ENCODE results near the gene ZNF385A.

The ZNF385A gene

DNA sequence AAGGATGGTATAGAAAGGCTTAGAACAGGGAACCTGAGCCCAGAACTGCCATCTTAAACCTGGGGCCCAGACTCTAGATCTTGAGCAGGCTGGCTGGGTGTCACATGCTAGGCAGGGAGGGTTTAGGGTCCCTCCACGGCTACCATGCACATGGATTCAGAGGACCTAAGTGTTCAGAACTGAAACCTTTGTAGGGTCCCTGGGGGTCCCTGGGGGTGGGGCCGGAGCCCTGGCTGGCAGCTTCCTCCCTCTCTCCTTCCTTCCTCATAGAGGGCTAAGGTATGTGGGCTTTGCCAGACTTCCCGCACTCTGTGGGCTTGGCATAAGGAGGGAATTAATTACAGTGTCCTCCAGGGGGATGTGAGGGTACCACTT is 4.6 kb upstream of the ZNF385A start:
- Histone ChIP-seq H3K27me3 (ENCODE audit: insufficient read depth, low read depth, severe bottlenecking) (no peaks in the 10 kb centered on the region), H3K9me3 (ENCODE audit: severe bottlenecking) (no peaks in the 10 kb centered on the region), H3K36me3 (peaks cover 30% of the 10 kb centered on the region), H3K27ac (peak overlapping the region; percentile 99), H3K4me3 (ENCODE audit: low read depth, low read length) (no peak overlapping the region)
- no peak for DNase-seq
- TF ChIP-seq, protein P1, sequence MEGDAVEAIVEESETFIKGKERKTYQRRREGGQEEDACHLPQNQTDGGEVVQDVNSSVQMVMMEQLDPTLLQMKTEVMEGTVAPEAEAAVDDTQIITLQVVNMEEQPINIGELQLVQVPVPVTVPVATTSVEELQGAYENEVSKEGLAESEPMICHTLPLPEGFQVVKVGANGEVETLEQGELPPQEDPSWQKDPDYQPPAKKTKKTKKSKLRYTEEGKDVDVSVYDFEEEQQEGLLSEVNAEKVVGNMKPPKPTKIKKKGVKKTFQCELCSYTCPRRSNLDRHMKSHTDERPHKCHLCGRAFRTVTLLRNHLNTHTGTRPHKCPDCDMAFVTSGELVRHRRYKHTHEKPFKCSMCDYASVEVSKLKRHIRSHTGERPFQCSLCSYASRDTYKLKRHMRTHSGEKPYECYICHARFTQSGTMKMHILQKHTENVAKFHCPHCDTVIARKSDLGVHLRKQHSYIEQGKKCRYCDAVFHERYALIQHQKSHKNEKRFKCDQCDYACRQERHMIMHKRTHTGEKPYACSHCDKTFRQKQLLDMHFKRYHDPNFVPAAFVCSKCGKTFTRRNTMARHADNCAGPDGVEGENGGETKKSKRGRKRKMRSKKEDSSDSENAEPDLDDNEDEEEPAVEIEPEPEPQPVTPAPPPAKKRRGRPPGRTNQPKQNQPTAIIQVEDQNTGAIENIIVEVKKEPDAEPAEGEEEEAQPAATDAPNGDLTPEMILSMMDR (IDR thresholded peaks at IDR 0.05; ENCODE audit: low read depth, low read length) = no peak

DNA sequence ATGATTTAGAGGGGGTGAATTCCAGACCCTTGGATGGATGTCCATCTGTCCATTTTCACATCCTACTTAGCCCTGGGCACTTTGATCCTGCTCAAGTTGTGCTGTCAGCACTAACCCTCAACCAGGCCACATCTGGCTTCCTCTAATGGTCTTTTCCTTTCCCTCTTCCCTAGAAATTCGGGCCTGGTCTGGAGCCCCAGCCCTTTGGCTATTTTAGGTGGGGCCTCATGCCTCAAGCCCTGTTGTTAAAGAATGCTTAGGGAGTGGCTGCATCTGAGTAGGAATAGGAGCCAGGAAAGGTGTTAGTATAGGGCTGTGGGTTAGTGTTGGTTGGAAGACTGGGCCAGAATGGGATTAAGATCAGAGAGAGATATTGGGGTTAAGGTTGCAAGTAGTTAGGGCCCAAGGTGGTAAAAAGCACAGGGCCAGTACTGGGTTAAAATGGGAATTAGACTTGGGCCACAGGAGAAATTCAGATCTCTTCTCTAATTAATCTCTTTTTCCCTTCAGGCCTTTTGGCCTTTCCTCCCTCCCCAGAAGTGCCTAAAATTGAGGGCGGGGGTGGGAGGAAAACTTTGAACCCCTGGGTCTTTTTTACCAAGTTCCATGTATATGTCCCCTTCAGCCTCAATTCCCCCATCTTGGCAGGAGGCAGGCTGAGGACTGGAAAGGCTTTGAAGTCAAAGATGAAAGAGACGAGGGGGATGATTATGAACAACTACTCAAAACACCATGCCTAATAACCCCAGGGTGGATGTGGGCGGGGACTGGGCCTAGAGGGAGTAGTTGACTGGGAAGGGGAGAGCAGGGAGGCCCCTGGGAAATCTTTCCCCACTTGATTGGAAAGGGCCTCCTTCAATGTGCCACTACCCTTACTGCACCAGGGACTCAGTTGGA is 4.0 kb upstream of the ZNF385A start:
- Histone ChIP-seq H3K27me3 (ENCODE audit: insufficient read depth, low read depth, severe bottlenecking) (no peaks in the 10 kb centered on the region), H3K27ac (peak overlapping the region; percentile 99), H3K4me3 (ENCODE audit: low read depth, low read length) (no peak overlapping the region), H3K36me3 (peaks cover 36% of the 10 kb centered on the region), H3K9me3 (ENCODE audit: severe bottlenecking) (no peaks in the 10 kb centered on the region)
- no peak for DNase-seq
- TF ChIP-seq, protein P1 (IDR thresholded peaks at IDR 0.05; ENCODE audit: low read depth, low read length) = no peak

DNA sequence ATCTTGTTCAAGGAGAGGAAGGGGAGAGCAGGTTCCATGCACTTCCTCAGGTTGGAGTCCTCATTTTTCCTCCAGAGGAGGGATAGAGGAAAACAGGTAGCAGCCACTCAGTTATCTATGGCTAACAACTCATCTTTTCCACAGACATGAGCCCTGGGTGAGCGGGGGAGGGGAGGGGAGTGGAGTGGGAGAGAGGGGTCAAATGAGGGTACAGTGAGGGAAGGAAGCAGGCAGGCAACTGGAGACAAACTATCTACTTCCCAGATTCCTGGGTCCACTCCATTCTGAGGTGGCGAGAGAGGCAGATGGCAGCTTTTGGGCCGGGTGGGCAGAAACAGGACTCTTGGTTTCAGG is 2.6 kb upstream of the ZNF385A start:
- H3K9me3 ChIP-seq (ENCODE audit: severe bottlenecking) = no peaks in the 10 kb centered on the region
- TF ChIP-seq, protein P1 (IDR thresholded peaks at IDR 0.05; ENCODE audit: low read depth, low read length) = no peak
- peak overlapping the region; percentile 99 for H3K27ac ChIP-seq
- DNase-seq = peak; percentile 35
- H3K4me3 ChIP-seq (ENCODE audit: low read depth, low read length) = no peak overlapping the region
- peaks cover 50% of the 10 kb centered on the region for H3K36me3 ChIP-seq
- no peaks in the 10 kb centered on the region for H3K27me3 ChIP-seq (ENCODE audit: insufficient read depth, low read depth, severe bottlenecking)

DNA sequence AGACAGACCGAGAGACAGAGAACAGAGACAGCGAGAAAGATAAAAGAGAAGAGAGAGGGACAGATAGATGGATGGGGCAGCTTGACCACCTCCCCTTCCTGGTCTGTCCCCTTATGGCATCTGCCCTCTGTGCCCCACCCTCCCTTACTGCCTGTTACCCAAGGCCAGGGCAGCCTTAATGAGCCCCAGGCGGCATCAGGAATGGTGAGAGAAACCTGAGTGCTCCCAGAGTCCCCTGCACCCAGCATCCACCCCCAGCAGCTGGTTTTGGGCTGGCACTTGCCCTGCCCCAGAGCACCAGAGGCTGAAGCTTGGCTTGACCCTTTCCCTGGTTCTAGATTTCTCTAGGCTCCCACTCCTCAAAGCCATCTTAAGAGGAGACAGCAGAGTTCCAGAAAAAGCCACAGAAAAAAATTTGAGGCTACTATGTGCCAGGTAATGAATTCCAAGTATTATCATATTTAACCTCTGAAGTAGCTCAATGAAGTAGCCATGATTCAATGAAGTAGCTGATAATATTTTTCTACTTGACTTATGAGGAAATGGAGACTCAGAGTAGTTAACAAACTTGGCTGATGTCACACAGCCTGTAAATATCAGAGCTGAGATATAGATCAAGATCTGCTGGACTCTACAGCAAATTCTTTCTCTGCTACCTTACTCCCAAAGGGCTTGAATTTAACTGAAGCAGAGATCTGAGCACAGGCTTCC is 2.0 kb upstream of the ZNF385A start:
- no peak for DNase-seq
- no peak overlapping the region for H3K4me3 ChIP-seq (ENCODE audit: low read depth, low read length)
- TF ChIP-seq, protein P1 (IDR thresholded peaks at IDR 0.05; ENCODE audit: low read depth, low read length) = no peak
- peaks cover 56% of the 10 kb centered on the region for H3K36me3 ChIP-seq
- no peaks in the 10 kb centered on the region for H3K27me3 ChIP-seq (ENCODE audit: insufficient read depth, low read depth, severe bottlenecking)
- H3K9me3 ChIP-seq (ENCODE audit: severe bottlenecking) = no peaks in the 10 kb centered on the region
- H3K27ac ChIP-seq = peak overlapping the region; percentile 99

DNA sequence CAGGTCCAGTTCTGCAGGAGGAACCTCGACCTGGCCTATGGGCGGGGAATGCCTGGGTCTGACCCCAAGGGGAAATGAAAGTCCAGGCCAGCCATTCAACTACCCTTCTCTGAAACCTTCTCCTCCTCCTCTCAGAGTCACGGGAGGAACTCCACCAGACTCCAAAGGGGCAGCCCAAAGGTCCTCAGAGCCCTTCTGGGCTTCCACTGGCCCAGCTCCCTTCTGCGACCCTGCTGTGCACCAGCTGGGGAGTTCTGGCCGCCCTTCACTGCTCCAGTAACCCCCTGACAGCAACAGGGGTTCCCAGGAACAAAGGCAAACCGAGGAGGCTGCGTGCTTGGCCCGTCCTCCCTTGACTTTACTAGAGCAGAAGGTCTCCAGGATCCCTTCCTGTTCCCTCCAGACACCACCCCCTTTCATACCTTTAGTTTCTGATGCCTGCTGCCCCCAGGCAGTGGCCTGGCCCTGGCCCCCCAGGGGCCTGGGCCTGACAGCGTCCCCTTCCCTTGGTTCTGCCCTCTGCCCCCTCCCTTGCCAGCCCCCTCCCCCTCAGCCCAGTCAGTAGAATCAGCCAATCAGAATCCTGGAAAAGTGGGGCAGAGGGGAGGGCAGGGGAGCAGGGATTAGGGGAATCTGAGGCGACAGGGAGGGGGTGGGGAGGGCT is 850 bp upstream of the ZNF385A start:
- Histone ChIP-seq H3K36me3 (peaks cover 65% of the 10 kb centered on the region), H3K4me3 (ENCODE audit: low read depth, low read length) (peak overlapping the region; percentile 75), H3K27me3 (ENCODE audit: insufficient read depth, low read depth, severe bottlenecking) (no peaks in the 10 kb centered on the region), H3K27ac (peak overlapping the region; percentile 99), H3K9me3 (ENCODE audit: severe bottlenecking) (no peaks in the 10 kb centered on the region)
- TF ChIP-seq, protein P1 (IDR thresholded peaks at IDR 0.05; ENCODE audit: low read depth, low read length) = no peak
- peak; percentile 92 for DNase-seq

Measured in WERI-Rb-1 (cell line).